HG03025 (cell line): ENCODE results near the gene DNAJC3.

ENCODE experiments used
- ATAC-seq: cut with Tn5 transposase; IDR thresholded peaks from one replicate; pipeline ENCODE4 v1.9.1; 2021; ENCODE audit warnings: mild to moderate bottlenecking, moderate library complexity; ENCODE audit not compliant: unreplicated experiment, low FRiP score

DNAJC3 gene, protein sequence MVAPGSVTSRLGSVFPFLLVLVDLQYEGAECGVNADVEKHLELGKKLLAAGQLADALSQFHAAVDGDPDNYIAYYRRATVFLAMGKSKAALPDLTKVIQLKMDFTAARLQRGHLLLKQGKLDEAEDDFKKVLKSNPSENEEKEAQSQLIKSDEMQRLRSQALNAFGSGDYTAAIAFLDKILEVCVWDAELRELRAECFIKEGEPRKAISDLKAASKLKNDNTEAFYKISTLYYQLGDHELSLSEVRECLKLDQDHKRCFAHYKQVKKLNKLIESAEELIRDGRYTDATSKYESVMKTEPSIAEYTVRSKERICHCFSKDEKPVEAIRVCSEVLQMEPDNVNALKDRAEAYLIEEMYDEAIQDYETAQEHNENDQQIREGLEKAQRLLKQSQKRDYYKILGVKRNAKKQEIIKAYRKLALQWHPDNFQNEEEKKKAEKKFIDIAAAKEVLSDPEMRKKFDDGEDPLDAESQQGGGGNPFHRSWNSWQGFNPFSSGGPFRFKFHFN

DNA sequence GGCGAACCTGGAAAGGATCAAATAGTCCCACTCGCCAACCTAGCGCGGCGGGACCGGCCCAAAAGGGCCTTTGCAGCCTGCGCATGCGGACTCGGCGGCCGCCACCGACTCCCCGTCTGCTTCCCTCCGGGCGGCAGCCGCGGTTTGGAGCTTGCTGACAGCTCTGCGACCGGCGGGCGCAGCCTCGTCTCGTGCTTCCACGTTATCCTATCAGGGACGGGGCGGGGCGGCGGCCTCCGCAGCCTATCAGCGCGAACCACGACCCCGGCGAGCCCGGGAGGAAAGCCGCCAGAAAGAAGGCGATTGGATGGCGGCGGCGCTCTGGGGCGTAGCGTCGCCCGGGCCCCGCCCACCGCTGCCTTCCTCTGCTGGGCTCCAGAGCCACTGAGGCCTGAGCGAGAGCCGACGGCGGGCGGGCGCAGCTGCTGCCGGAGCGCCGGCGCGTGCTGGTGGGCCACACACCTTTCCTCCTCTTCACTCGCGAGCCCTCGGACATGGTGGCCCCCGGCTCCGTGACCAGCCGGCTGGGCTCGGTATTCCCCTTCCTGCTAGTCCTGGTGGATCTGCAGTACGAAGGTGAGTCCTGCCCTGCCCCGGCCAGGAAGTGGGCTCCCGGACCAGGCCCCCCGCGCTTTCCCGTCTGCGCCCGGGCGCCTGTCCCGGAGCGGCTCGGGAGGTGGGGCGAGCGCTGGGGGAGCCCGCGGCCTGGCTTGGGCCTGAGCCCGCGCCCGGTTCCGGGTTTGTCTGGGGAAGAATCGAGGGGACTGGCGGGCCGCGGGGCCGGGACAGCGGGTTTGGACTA is at the start of gene DNAJC3:
DNAJC3 (plus strand) TSS at position 378 of the 802 bp plus-strand sequence; CDS start at position 495, 117 bp downstream.
- ATAC-seq, result peak; percentile 97

- no peak for ATAC-seq
Observed at GRCh38 chr13:95627590-95627989, 49.3 kb upstream of the DNAJC3 start.

DNA sequence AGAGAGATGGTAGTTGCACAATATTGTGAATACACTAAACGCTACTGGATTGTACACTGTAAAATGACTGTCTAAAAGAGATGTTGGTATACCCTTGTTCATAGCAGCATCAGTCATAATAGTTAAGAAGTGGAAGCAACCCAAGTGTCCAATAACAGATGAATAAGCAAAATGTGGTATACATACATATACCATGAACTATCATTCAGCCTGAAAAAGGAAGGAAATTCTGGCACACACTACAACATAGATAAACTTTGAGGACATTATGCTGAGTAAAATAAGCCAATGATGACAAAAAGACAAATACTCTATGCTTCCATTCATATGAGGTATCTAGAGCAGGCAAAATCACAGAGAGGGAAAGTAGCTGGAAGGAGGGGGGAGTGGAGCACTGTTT is 48.5 kb upstream of the DNAJC3 start:
- ATAC-seq, result no peak

DNA sequence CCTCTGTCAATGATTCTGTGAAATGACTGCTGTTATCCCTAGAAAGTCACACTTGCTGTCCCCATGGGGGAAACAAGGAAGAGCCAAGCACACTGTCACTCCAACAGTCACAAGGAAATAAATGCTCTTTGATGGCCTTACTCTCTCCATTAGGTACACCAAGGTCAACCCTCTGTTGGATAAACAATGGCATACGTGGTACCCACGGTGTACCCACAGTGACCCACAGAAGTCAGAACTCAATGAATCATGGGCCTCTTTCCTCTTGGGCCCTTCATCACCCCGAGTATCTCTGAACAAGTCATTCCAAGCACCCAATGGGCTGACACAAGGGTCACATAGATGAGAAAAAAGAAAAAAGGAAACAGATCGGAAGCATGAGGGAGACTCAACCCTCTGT is 47.9 kb upstream of the DNAJC3 start:
- no peak for ATAC-seq

DNA sequence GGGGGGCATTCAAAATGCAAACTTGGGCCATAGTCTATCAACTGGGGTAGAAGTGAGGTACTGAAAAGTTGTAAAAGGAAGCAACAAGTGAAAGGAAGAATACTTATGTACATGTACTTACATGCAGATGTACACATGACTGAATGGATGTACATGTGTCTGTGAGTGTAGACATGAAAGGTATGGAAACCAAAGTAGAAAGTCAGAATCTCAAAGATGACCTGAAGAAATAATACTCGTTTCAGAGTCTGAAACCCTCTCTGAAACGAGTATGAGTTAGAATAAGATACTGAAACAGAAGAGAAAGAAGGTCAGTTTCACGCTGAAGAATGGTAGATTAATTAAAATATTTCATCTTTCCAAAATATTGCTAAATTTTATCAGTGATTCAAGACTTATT is 46.3 kb upstream of the DNAJC3 start:
- peak; percentile 64 for ATAC-seq

GRCh38 chr13:95636853-95637252 is 40.1 kb upstream of the DNAJC3 start:
- ATAC-seq, result no peak

GRCh38 chr13:95641291-95642027 is 35.5 kb upstream of the DNAJC3 start:
- ATAC-seq, result no peak

DNA sequence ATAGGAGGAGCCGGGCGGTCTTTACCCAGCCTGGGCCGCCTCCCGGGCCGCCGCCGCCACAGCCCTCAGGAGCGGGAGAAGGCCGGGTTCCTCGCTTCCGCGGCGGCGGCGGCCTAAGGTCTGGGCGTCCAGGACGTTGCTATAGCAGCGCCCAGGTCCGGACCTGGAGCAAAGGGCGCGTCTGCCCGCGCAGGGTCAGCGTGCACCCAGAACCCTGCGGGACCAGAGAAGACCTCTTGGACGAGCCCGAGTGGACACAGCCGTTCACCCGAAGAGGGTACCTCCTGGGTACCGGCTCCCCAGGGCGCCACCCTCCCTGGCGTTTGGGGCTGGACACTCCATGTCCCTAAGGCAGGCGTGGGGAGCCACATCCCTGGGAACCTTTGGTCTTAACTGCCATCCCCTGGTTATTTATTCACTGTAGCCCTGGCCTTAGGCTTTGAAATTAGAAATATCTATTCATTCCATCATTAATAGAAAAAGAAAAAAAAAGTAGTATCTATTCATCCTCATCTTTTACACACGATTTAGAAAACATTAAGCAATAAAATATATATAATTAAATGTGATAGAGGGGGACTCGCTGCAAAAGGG is 34.8 kb upstream of the DNAJC3 start:
- no peak for ATAC-seq

DNA sequence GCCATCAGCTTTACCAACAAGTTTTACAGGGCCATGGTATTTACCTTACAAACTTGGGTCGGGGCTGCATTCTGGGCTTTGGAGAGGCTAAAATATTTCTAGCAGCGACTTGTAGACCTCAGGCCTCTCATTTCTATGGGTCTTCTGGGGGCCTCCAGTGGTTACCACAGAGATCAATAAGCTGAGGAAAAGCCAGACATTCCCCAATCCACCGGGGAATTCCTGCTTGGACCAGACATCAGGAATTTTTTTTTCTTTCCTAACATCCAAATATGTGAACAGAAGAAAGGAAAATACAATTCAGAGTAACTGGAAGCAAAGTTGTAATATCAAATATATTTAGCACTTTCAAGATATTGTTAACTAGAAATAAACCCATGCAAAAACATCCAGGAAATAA is 33.9 kb upstream of the DNAJC3 start:
- ATAC-seq, result no peak

GRCh38 chr13:95643571-95643935 is 33.4 kb upstream of the DNAJC3 start:
- ATAC-seq, result no peak

DNA sequence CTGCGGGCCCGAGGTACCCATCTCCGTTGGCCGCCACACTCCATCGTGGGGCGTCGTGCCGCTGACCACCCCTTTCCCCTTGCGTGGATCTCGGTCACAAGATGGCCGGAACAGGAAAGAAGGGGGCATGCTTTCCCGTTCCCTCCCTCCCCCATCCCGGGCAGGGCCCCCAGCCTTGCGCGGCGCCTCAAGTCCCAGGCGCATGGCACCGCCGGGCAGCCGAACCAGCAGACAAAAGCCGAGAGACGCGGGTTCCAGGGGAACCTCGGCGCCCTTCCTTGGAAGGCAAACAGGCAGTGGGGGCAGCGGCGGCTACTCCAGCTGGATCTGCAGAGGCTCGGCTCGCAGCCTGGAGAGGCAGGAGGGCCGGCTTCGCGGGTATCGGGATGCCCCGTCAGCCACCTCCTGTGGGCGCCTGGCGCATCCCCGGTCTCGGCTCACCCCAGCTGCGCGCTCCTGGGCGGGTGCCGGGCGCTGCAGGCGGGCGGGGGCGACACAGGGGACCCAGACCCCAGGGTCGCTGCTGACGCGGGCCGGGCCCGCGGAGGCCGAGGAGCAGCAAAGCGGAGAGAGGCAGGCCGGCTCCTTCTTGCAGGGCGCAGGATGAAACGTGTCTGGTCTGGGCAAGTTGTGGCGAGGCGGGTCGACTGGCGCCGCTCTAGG is 32.9 kb upstream of the DNAJC3 start:
- peak; percentile 28 for ATAC-seq

- peak; percentile 58 for ATAC-seq
Observed at GRCh38 chr13:95644601-95645052, 32.3 kb upstream of the DNAJC3 start, which contains the start of gene DZIP1. Gene DZIP1 (minus strand): TSS chr13:95644706. CDS start chr13:95642029, 2,677 bp downstream.

- no peak for ATAC-seq
Observed at GRCh38 chr13:95647321-95647720, 29.6 kb upstream of the DNAJC3 start.

GRCh38 chr13:95650696-95651095 is 26.2 kb upstream of the DNAJC3 start:
- ATAC-seq, result no peak

- ATAC-seq, result no peak
Observed at GRCh38 chr13:95652244-95652764, 24.6 kb upstream of the DNAJC3 start.

- ATAC-seq, result no peak
Observed at GRCh38 chr13:95652821-95653220, 24.1 kb upstream of the DNAJC3 start.

DNA sequence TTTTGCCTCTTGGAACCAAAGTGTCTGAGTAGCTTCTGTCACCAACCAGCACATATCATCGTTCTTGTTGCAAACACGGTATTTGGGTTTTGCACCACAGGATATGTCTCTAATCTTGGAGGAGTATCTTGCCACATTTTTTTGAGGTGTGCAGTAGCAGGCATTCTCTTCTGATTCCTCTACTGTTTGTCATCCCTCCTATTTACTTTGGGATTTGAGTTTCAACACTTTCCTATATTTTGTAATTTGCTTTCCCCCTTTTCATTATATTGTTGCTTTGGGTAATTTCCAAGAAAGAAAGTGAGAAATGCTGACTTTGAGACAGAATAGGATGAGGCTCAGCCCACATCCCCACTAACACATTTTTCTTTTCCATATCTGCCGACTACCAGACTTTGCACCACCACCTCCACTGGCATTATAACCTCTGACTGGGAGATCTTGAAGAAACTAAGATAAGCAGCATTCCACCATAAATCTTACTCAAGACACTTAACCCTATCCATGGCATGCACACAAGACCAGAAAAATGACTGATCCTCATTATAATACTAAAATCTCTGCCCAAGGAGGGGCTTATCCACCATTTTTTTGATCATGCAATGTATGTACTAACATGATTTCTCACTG is 20.4 kb upstream of the DNAJC3 start:
- ATAC-seq, result no peak

- no peak for ATAC-seq
Observed at GRCh38 chr13:95659500-95659899, 17.4 kb upstream of the DNAJC3 start.

GRCh38 chr13:95660981-95661581 is 15.9 kb upstream of the DNAJC3 start:
- no peak for ATAC-seq
